Esophagus squamous epithelium (tissue), 5 donors: ENCODE data around the gene XRCC3. TPM values are rescaled to one million over a fixed set of nuclear protein-coding genes. Genes with fewer than 3 reads are reported as not detected.
"Not testable (repeated sequence)": the region's sequence is repeated elsewhere in the genome, so short reads cannot be mapped to it uniquely, and the experiment has no call there.

Experiments
- DNase-seq: peaks from one replicate; lab custom pipeline; 2025; lab: John Stamatoyannopoulos, UW
- H3K27ac ChIP-seq, 4 donors: fragments of 200-600 bp; sonication (generic); one replicate each; pipeline ENCODE4 v1.5.1; 2016 to 2019; ENCODE audit warnings: mild to moderate bottlenecking in 1 of 4
- H3K27me3 ChIP-seq, 4 donors: fragments of 200-600 bp; sonication (generic); 1 replicate in 3 of 4; 2 replicates in 1 of 4; pipeline versions ENCODE4 v1.5.1 to v1.6.0; 2017 to 2021; ENCODE audit warnings: antibody characterized with exemption in 1 of 4
- H3K36me3 ChIP-seq, 3 donors: fragments of 200-600 bp; sonication (generic); one replicate each; pipeline ENCODE4 v1.5.1; 2016 to 2019
- H3K4me1 ChIP-seq, 3 donors: fragments of 200-600 bp; sonication (generic); one replicate each; pipeline ENCODE4 v1.5.1; 2017 to 2019
- H3K4me3 ChIP-seq, 4 donors: fragments of 200-600 bp; sonication (generic); 1 replicate in 3 of 4; 2 replicates in 1 of 4; pipeline ENCODE4 v1.5.1; 2016 to 2019; ENCODE audit warnings: mild to moderate bottlenecking in 2 of 4, moderate library complexity in 1 of 4
- H3K9me3 ChIP-seq, 3 donors: fragments of 200-600 bp; sonication (generic); one replicate each; pipeline ENCODE4 v1.5.1; 2016 to 2019
- POLR2A ChIP-seq, 4 donors: fragments of 450-650 bp; IDR thresholded peaks; one replicate each; pipeline ENCODE4 v1.6.1; 2017; ENCODE audit warnings: antibody characterized with exemption in 4 of 4, mild to moderate bottlenecking in 4 of 4, moderate library complexity in 3 of 4
- WGBS, 2 donors: methylation state at CpG; one replicate each; pipeline ENCODE4 v1.1.5; 2018; 5-methylcytosine and 5-hydroxymethylcytosine counted together
- intact Hi-C: fragments of 100-400 bp; cut with DNase I; formaldehyde crosslinking; loops from one replicate; pipeline ENCODE4 v1.15.0; 2022
- total RNA-seq, 4 donors: library from RNA; depleted of rRNA; stranded (reverse); fragments of >200 nt; gene quantifications; one replicate each; pipeline ENCODE4 v1.1.0, GENCODE V29; 2016
- TF ChIP-seq, protein P1 (sequence below), 6 experiments: fragments of 450-650 bp in 4 of 6; fragments of 200-600 bp in 2 of 6; sonication (generic) in 2 of 6; IDR thresholded peaks; one replicate each; pipeline ENCODE4 v1.5.1; 2016 to 2019; ENCODE audit warnings: antibody characterized with exemption in 6 of 6, mild to moderate bottlenecking in 4 of 6, moderate library complexity in 4 of 6
- donor health status: DM: yes; HTN: yes; CAD: no.

Gene XRCC3
- total RNA-seq, 4 donors from 2014 or later: 10.9 to 17.8 (median 12.6) TPM

DNA sequence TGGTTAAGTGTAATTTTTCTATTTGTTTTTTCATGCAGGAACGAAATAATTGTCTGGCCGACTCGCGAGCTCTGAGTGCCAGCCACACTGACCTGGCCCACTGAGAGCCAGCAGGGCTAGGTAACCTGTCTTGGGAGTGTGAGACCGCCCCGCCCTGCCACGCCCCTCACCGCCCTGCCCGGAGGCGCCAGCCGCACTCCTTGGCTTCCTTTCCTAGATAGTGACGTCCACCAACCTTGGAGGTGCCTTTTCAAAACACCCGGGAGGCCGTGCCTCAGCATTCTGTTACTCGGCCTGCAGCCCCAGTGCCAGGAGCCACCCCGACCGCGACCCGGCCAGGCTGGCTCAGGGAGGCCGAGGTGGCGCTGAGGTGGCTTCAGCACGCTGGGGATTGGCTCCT, 21.7 kb downstream of the XRCC3 start:
- TF ChIP-seq POLR2A (IDR thresholded peaks at IDR 0.05): no peak
- TF ChIP-seq, protein P1, sequence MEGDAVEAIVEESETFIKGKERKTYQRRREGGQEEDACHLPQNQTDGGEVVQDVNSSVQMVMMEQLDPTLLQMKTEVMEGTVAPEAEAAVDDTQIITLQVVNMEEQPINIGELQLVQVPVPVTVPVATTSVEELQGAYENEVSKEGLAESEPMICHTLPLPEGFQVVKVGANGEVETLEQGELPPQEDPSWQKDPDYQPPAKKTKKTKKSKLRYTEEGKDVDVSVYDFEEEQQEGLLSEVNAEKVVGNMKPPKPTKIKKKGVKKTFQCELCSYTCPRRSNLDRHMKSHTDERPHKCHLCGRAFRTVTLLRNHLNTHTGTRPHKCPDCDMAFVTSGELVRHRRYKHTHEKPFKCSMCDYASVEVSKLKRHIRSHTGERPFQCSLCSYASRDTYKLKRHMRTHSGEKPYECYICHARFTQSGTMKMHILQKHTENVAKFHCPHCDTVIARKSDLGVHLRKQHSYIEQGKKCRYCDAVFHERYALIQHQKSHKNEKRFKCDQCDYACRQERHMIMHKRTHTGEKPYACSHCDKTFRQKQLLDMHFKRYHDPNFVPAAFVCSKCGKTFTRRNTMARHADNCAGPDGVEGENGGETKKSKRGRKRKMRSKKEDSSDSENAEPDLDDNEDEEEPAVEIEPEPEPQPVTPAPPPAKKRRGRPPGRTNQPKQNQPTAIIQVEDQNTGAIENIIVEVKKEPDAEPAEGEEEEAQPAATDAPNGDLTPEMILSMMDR (IDR thresholded peaks at IDR 0.05): no peak
- Histone ChIP-seq H3K27me3 (no peaks in the 10 kb centered on the region), H3K36me3 (peaks cover 20 to 85% (median 31%) of the 10 kb centered on the region in 3 donors), H3K4me3 (no peak overlapping the region), H3K9me3 (no peaks in the 10 kb centered on the region), H3K27ac (peak overlapping the region; percentile 63 to 87 (median 70)), H3K4me1 (peaks cover 20 to 93% (median 48%) of the 10 kb centered on the region in 3 donors)
- intact Hi-C loops: loop anchor here (10.0 kb wide), 1 partner anchor 119 kb away; no protein-coding TSS in a partner anchor
- WGBS, 2 donors: 60 to 65% methylated on average over 3 to 9 of the region's 22 CpGs
- DNase-seq: no peak

DNA sequence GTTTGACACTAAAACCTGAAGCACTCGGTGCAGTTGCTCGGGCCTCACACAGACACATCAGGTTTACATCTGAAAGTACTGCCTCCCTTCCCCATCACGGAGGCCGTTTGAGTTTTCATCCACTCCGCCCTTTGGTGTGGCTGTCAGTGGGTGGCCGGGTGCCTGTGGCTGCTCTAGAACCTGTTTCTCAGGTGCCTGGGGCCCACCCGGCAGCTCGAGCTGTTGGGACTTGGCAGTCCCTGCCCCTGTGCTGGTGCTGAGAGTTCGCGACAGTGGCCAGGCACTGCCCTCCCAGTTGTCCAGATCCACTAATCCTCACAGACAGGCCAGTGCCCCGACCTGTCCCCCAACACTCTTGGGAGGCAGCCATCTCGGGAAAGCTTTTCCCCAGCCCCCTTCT, 22.4 kb downstream of the XRCC3 start:
- H3K4me1 ChIP-seq: peaks cover 13 to 89% (median 41%) of the 10 kb centered on the region in 3 donors
- H3K9me3 ChIP-seq: no peaks in the 10 kb centered on the region
- H3K36me3 ChIP-seq: peaks cover 20 to 85% (median 26%) of the 10 kb centered on the region in 3 donors
- no peak overlapping the region for H3K4me3 ChIP-seq
- no peak for DNase-seq
- TF ChIP-seq POLR2A (IDR thresholded peaks at IDR 0.05): no peak
- TF ChIP-seq, protein P1 (IDR thresholded peaks at IDR 0.05): no peak
- no peaks in the 10 kb centered on the region for H3K27me3 ChIP-seq
- peak overlapping the region; percentile 63 to 87 (median 70) for H3K27ac ChIP-seq
- 64 to 67% methylated on average over 4 to 9 of the region's 12 CpGs for WGBS, 2 donors
- intact Hi-C loops: loop anchor here (10.0 kb wide), 1 partner anchor 118 kb away; no protein-coding TSS in a partner anchor

DNA sequence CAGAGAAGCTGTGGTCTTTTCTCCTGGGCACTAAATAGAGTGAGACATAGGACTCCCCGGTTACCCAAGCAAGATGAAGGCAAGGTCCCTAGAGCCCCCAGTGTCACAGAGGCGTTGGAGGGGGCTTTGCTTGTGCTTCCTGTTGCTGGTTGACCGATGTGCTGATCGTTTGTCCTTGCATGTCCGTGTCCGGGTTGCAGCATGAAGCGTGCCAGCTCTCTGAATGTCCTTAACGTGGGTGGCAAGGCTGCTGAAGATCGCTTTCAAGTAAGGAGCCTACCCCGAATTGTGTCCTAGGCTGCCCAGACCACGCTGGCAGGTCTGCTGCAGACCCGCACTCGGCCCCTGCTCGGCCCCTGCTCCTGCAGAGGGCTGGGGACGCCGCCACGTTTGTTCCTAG, 23.1 kb downstream of the XRCC3 start:
- no peak overlapping the region for H3K4me3 ChIP-seq
- WGBS, 2 donors: 91% methylated on average over 12 to 17 of the region's 17 CpGs
- DNase-seq: no peak
- TF ChIP-seq POLR2A (IDR thresholded peaks at IDR 0.05): no peak
- TF ChIP-seq, protein P1 (IDR thresholded peaks at IDR 0.05): no peak
- intact Hi-C loops: loop anchor here (10.0 kb wide), 1 partner anchor 117 kb away; no protein-coding TSS in a partner anchor
- H3K4me1 ChIP-seq: peaks cover 6 to 81% (median 34%) of the 10 kb centered on the region in 3 donors
- H3K27ac ChIP-seq: peak overlapping the region in 2 of 4 donors; percentile 74 to 87
- H3K9me3 ChIP-seq: no peaks in the 10 kb centered on the region
- H3K36me3 ChIP-seq: peaks cover 21 to 85% (median 21%) of the 10 kb centered on the region in 3 donors
- H3K27me3 ChIP-seq: no peaks in the 10 kb centered on the region

DNA sequence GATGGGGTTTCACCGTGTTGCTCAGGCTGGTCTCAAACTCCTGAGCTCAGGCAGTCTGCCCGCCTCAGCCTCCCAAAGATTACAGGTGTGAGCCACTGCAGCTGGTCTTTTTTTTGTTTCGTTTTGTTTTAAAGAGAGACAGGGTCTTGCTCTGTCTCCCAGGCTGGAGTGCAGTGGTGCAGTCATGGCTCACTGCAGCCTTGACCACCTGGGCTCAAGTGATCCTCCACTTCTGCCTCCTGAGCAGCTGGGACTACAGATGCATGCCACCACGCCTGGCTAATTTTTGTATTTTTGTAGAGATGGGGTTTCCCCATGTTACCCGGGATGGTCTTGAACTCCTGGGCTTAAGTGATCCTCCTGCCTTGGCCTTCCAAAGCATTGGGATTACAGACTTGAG, 23.6 kb downstream of the XRCC3 start:
- DNase-seq, H3K27me3 ChIP-seq, H3K4me3 ChIP-seq, H3K9me3 ChIP-seq: not testable (repeated sequence)
- intact Hi-C loops: loop anchor here (10.0 kb wide), 1 partner anchor 117 kb away; no protein-coding TSS in a partner anchor
- peaks cover 21 to 89% (median 26%) of the 10 kb centered on the region in 3 donors for H3K36me3 ChIP-seq
- H3K27ac ChIP-seq: peak overlapping the region in 1 of 4 donors; percentile 87
- peaks cover 5 to 76% (median 29%) of the 10 kb centered on the region in 3 donors for H3K4me1 ChIP-seq
- WGBS, 2 donors: 66 to 79% methylated on average over 2 to 4 of the region's 5 CpGs

DNA sequence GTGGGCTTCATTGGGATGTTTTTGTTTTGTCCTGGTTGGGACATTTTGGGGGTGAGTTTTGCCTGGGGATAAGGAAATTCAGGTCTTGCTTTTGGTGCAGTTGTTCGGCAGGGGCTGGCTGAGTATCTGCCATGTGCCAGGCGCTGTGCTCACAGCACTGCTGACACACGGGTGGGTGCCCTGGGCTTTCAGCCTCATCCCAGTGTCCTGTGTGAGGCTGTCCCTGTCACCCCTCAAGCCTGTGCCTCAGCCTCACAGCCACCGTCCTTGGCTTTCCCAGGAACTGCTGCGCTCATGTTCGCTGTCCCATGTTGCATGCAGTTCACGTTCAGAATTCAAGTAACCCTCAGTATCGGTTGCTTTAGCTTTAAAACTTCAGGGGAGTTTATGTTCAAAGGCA, 24.9 kb downstream of the XRCC3 start:
- TF ChIP-seq, protein P1 (IDR thresholded peaks at IDR 0.05): no peak
- TF ChIP-seq POLR2A (IDR thresholded peaks at IDR 0.05): no peak
- peaks cover 29 to 97% (median 35%) of the 10 kb centered on the region in 3 donors for H3K36me3 ChIP-seq
- H3K27ac ChIP-seq: peak overlapping the region in 2 of 4 donors; percentile 39 to 45
- no peak for DNase-seq
- no peaks in the 10 kb centered on the region for H3K9me3 ChIP-seq
- H3K27me3 ChIP-seq: no peaks in the 10 kb centered on the region
- intact Hi-C loops: loop anchor here (10.0 kb wide), 1 partner anchor 116 kb away; no protein-coding TSS in a partner anchor
- H3K4me3 ChIP-seq: no peak overlapping the region
- H3K4me1 ChIP-seq: peaks cover 5 to 63% (median 18%) of the 10 kb centered on the region in 3 donors
- 80 to 82% methylated on average over 5 to 7 of the region's 8 CpGs for WGBS, 2 donors
